CD14-positive monocyte (primary cell): ENCODE results near the gene BIN1. TPM values are rescaled to one million over a fixed set of nuclear protein-coding genes. Genes with fewer than 3 reads are reported as not detected.

Source experiments
- DNase-seq, 3 donors: peaks; one replicate each; pipeline ENCODE4 v3.0.0-alpha.2; 2011 to 2022
- H2AFZ ChIP-seq: 2 replicates; pipeline ENCODE4 v1.6.0; 2012; ENCODE audit warnings: mild to moderate bottlenecking, low read depth, low read length, inconsistent platforms; ENCODE audit not compliant: insufficient read depth, poor library complexity, severe bottlenecking
- H3K27ac ChIP-seq, 2 donors: 1 replicate in 1 of 2; 2 replicates in 1 of 2; pipeline ENCODE4 v1.5.1; 2012 to 2013; ENCODE audit warnings: low read length in 2 of 2, control low read depth in 1 of 2, inconsistent platforms in 1 of 2, low read depth in 1 of 2, mild to moderate bottlenecking in 1 of 2
- H3K27me3 ChIP-seq, 2 donors: one replicate each; pipeline versions ENCODE4 v1.6.0 to v1.6.1; 2011 to 2013; ENCODE audit warnings: low read length in 2 of 2; ENCODE audit not compliant: control insufficient read depth in 2 of 2, insufficient read depth in 2 of 2
- H3K36me3 ChIP-seq, 2 donors: replicated peaks in 1 of 2; 1 replicate in 1 of 2; 2 replicates in 1 of 2; pipeline versions ENCODE4 v1.5.1 to v1.6.1; 2012 to 2013; ENCODE audit warnings: low read length in 2 of 2, control low read depth in 1 of 2, inconsistent platforms in 1 of 2, mild to moderate bottlenecking in 1 of 2; ENCODE audit not compliant: insufficient read depth in 2 of 2, control insufficient read depth in 1 of 2
- H3K4me1 ChIP-seq, 2 donors: 1 replicate in 1 of 2; 2 replicates in 1 of 2; pipeline versions ENCODE4 v1.5.1 to v1.6.1; 2012 to 2013; ENCODE audit warnings: low read length in 2 of 2, control low read depth in 1 of 2, inconsistent platforms in 1 of 2, mild to moderate bottlenecking in 1 of 2, moderate library complexity in 1 of 2; ENCODE audit not compliant: insufficient read depth in 2 of 2, control insufficient read depth in 1 of 2
- H3K4me2 ChIP-seq: replicated peaks from 2 replicates; pipeline ENCODE3; 2012; ENCODE audit warnings: low read length, moderate library complexity, mild to moderate bottlenecking; ENCODE audit not compliant: poor library complexity, severe bottlenecking; ENCODE audit errors: extremely low read depth
- H3K4me3 ChIP-seq, 3 experiments: fragments of 200-600 bp in 1 of 3; sonication (generic) in 1 of 3; replicated peaks in 1 of 3; 1 replicate in 2 of 3; 2 replicates in 1 of 3; pipeline ENCODE4 v1.5.1; 2011 to 2013; ENCODE audit warnings: low read length in 3 of 3, mild to moderate bottlenecking in 3 of 3, control low read depth in 2 of 3, low read depth in 2 of 3, inconsistent platforms in 1 of 3, moderate library complexity in 1 of 3
- H3K79me2 ChIP-seq: 2 replicates; pipeline ENCODE4 v1.6.0; 2012; ENCODE audit warnings: mild to moderate bottlenecking, control low read depth, inconsistent platforms, low read length, moderate library complexity; ENCODE audit not compliant: insufficient read depth
- H3K9ac ChIP-seq: 2 replicates; pipeline ENCODE4 v1.6.0; 2017; ENCODE audit warnings: low read length, mild to moderate bottlenecking; ENCODE audit not compliant: insufficient read depth, poor library complexity, severe bottlenecking
- H3K9me3 ChIP-seq, 2 donors: replicated peaks in 1 of 2; 1 replicate in 1 of 2; 2 replicates in 1 of 2; pipeline versions ENCODE4 v1.5.1 to v1.6.1; 2012 to 2013; ENCODE audit warnings: low read length in 2 of 2, control low read depth in 1 of 2; ENCODE audit not compliant: control insufficient read depth in 1 of 2, insufficient read depth in 1 of 2
- H4K20me1 ChIP-seq: 2 replicates; pipeline ENCODE4 v1.6.0; 2012; ENCODE audit warnings: mild to moderate bottlenecking, low read length, control low read depth, moderate library complexity; ENCODE audit not compliant: insufficient read depth
- H3K27ac Mint-ChIP-seq, 7 donors: one replicate each; pipeline ENCODE4 v1.8.0; 2020; ENCODE audit warnings: mild to moderate bottlenecking in 7 of 7, mixed read lengths in 7 of 7, moderate library complexity in 6 of 7, inconsistent platforms in 2 of 7
- H3K27me3 Mint-ChIP-seq, 3 donors: one replicate each; pipeline ENCODE4 v1.8.0; 2021 to 2022; ENCODE audit warnings: low read depth in 3 of 3, mild to moderate bottlenecking in 3 of 3, mixed read lengths in 3 of 3, moderate library complexity in 3 of 3, inconsistent platforms in 1 of 3
- H3K36me3 Mint-ChIP-seq, 2 donors: one replicate each; pipeline ENCODE4 v1.8.0; 2020; ENCODE audit warnings: mixed read lengths in 2 of 2, inconsistent platforms in 1 of 2, mild to moderate bottlenecking in 1 of 2
- H3K4me1 Mint-ChIP-seq: one replicate; pipeline ENCODE4 v1.8.0; 2020; ENCODE audit warnings: mild to moderate bottlenecking, mixed read lengths
- H3K4me3 Mint-ChIP-seq, 2 donors: one replicate each; pipeline ENCODE4 v1.8.0; 2020; ENCODE audit warnings: mild to moderate bottlenecking in 2 of 2, mixed read lengths in 2 of 2, moderate library complexity in 1 of 2
- H3K9me3 Mint-ChIP-seq, 7 donors: one replicate each; pipeline ENCODE4 v1.8.0; 2020 to 2022; ENCODE audit warnings: mixed read lengths in 7 of 7, mild to moderate bottlenecking in 6 of 7, moderate library complexity in 6 of 7, inconsistent platforms in 2 of 7
- WGBS: methylation state at CpG from one replicate; pipeline ENCODE4 v1.1.5; 2013; ENCODE audit warnings: missing lambda C conversion rate; ENCODE audit not compliant: insufficient coverage; 5-methylcytosine and 5-hydroxymethylcytosine counted together
- intact Hi-C, 2 donors: fragments of 100-400 bp; cut with micrococcal nuclease; formaldehyde crosslinking; loops; one replicate each; pipeline versions ENCODE4 v1.15.0 to v1.15.1; 2023
- polyA plus RNA-seq, 3 donors: library from polyadenylated mRNA; depleted of rRNA in 1 of 3; unstranded in 2 of 3; stranded (reverse) in 1 of 3; fragments of 300-500 nt in 2 of 3; fragments of >200 nt in 1 of 3; fragmentation: Illumina TruSeq in 2 of 3; gene quantifications; 1 replicate in 2 of 3; 2 replicates in 1 of 3; pipeline ENCODE4 v1.2.3, GENCODE V29; 2012 to 2021
- TF ChIP-seq, protein P1 (sequence below): fragments of 200-600 bp; IDR thresholded peaks from one replicate; pipeline ENCODE4 v1.8.0; 2022; ENCODE audit warnings: antibody characterized with exemption, mild to moderate bottlenecking

BIN1 gene
- polyA plus RNA-seq, 3 donors = 3.4 to 7.5 (median 4.1) TPM

DNA sequence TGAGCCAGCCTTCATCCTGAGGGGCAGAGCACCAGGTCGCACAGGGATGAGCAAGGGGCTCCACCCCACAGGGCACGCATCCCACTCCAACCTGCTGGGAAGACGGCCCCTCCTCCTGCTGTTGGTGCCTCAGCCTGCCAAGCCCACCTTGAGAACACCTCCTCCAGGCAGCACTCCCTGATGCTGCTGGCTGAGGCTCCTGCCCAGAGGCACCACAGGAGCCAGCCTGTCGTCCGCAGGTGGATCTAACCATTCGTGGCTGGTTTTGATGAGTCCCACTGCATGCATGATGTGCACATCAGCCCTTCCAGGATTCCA lies 58.4 kb downstream of the BIN1 start:
- Histone ChIP-seq H3K4me1 (peaks cover 6 to 11% of the 10 kb centered on the region in 2 donors), H4K20me1 (no peaks in the 10 kb centered on the region), H3K27me3 (no peaks in the 10 kb centered on the region), H3K79me2 (no peaks in the 10 kb centered on the region), H3K27ac (no peak overlapping the region), H3K9ac (no peak overlapping the region), H3K4me2 (no peak overlapping the region), H2AFZ (no peak overlapping the region), H3K36me3 (no peaks in the 10 kb centered on the region), H3K4me3 (no peak overlapping the region), H3K9me3 (peaks cover 0 to 2% of the 10 kb centered on the region in 2 donors)
- Mint-ChIP-seq H3K4me1 (peaks cover 2% of the 10 kb centered on the region), H3K27me3 (peaks cover 0 to 9% (median 3%) of the 10 kb centered on the region in 3 donors), H3K9me3 (peaks cover 0 to 4% (median 0%) of the 10 kb centered on the region in 7 donors), H3K36me3 (no peaks in the 10 kb centered on the region), H3K4me3 (no peak overlapping the region), H3K27ac (no peak overlapping the region)
- intact Hi-C loops = no loop called here
- WGBS = 98% methylated on average over 6 of the region's 6 CpGs
- TF ChIP-seq, protein P1, sequence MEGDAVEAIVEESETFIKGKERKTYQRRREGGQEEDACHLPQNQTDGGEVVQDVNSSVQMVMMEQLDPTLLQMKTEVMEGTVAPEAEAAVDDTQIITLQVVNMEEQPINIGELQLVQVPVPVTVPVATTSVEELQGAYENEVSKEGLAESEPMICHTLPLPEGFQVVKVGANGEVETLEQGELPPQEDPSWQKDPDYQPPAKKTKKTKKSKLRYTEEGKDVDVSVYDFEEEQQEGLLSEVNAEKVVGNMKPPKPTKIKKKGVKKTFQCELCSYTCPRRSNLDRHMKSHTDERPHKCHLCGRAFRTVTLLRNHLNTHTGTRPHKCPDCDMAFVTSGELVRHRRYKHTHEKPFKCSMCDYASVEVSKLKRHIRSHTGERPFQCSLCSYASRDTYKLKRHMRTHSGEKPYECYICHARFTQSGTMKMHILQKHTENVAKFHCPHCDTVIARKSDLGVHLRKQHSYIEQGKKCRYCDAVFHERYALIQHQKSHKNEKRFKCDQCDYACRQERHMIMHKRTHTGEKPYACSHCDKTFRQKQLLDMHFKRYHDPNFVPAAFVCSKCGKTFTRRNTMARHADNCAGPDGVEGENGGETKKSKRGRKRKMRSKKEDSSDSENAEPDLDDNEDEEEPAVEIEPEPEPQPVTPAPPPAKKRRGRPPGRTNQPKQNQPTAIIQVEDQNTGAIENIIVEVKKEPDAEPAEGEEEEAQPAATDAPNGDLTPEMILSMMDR = no peak
- peak in 1 of 3 donors; percentile 5 for DNase-seq

DNA sequence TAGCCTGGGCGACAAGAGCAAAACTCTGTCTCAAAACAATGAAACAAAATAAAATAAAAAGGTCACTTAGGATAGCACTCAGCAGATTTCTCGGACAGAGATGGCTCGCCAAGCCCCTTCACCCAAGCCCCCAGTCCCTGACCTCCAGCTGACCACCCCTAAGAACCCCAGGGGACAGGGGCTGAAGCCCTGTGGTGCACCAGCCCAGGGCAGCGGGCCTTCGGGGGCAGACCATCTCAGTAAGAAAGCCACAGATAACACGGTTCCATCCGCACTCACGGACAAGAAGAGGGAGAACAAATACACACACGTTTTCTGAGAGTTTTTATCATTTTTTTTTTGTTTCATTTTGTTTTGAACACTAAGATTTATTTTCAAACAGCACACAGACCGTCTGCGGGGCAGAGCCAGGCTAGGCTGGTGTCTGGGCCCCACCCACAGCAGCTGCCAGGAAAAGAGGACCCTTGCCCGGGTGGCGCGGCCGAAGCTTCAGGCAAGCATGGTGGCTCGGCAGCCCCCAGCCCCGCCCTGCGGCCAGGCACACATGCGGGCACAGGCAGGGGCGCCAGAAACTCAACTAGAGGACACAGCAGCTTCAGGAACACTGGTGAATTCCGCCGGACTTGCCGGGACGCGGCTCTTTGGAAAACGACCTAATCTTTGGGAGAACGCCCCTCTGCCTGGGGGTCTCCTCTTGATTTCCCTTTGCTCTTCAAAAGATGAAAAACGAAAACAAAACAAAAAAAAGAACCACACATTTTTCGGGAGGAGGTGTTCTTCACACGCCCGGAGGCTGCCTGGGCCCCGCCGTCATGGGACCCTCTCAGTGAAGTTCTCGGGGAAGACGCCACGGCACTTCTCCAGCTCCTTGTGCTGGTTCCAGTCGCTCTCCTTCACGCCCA lies 59.0 kb downstream of the BIN1 start:
- H3K4me3 ChIP-seq = no peak overlapping the region
- peaks cover 6 to 11% of the 10 kb centered on the region in 2 donors for H3K4me1 ChIP-seq
- H3K27me3 ChIP-seq = no peaks in the 10 kb centered on the region
- Mint-ChIP-seq H3K4me1 (peaks cover 2% of the 10 kb centered on the region), H3K9me3 (peaks cover 0 to 4% (median 0%) of the 10 kb centered on the region in 7 donors), H3K27me3 (peaks cover 0 to 9% (median 3%) of the 10 kb centered on the region in 3 donors), H3K27ac (no peak overlapping the region), H3K36me3 (no peaks in the 10 kb centered on the region), H3K4me3 (no peak overlapping the region)
- TF ChIP-seq, protein P1 = no peak
- DNase-seq = no peak
- H3K27ac ChIP-seq = no peak overlapping the region
- H3K79me2 ChIP-seq = no peaks in the 10 kb centered on the region
- H3K36me3 ChIP-seq = no peaks in the 10 kb centered on the region
- intact Hi-C loops = no loop called here
- 96% methylated on average over 35 of the region's 38 CpGs for WGBS
- no peak overlapping the region for H3K9ac ChIP-seq
- no peak overlapping the region for H3K4me2 ChIP-seq
- H3K9me3 ChIP-seq = peaks cover 0 to 2% of the 10 kb centered on the region in 2 donors
- H2AFZ ChIP-seq = no peak overlapping the region
- no peaks in the 10 kb centered on the region for H4K20me1 ChIP-seq
